Fibroblast of mammary gland (primary cell): ENCODE measurements around the gene PIWIL1.

Source experiments
- DNase-seq: peaks from one replicate; pipeline ENCODE4 v3.0.0-alpha.2; 2010; ENCODE audit warnings: low read depth
- H3K4me3 ChIP-seq: 2 replicates; pipeline ENCODE4 v1.5.1; 2011; ENCODE audit warnings: low read depth, mild to moderate bottlenecking, low read length, moderate library complexity; ENCODE audit not compliant: control insufficient read depth
- TF ChIP-seq, protein P1 (sequence below): conservative IDR thresholded peaks from 2 replicates; pipeline ENCODE4 v1.5.1; 2011; ENCODE audit warnings: low read depth, low read length, inconsistent platforms; ENCODE audit not compliant: control insufficient read depth, insufficient read depth

The PIWIL1 gene

GRCh38 chr12:130367003-130367402 is 29.3 kb downstream of the PIWIL1 start:
- TF ChIP-seq, protein P1, sequence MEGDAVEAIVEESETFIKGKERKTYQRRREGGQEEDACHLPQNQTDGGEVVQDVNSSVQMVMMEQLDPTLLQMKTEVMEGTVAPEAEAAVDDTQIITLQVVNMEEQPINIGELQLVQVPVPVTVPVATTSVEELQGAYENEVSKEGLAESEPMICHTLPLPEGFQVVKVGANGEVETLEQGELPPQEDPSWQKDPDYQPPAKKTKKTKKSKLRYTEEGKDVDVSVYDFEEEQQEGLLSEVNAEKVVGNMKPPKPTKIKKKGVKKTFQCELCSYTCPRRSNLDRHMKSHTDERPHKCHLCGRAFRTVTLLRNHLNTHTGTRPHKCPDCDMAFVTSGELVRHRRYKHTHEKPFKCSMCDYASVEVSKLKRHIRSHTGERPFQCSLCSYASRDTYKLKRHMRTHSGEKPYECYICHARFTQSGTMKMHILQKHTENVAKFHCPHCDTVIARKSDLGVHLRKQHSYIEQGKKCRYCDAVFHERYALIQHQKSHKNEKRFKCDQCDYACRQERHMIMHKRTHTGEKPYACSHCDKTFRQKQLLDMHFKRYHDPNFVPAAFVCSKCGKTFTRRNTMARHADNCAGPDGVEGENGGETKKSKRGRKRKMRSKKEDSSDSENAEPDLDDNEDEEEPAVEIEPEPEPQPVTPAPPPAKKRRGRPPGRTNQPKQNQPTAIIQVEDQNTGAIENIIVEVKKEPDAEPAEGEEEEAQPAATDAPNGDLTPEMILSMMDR, result no peak

DNA sequence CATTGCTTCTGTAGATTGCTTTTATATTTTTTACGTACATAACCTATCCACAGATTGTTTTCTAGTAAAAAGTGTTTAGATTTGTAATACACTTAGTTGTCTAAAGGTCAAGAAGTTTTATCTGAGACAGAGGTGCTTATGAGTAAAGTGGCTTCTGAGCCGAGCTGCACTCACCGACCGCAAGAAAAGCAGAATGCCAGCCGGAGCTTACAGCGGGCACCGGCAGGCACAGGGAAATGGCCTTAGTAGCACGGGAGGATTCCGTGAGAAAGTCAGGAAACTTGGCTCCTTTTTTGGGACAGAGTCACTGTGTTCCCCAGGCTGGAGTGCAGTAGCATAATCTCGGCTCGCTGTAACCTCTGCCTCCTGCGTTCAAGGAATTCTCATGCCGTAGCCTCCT is 29.8 kb downstream of the PIWIL1 start:
- no peak for DNase-seq
- no peak overlapping the region for H3K4me3 ChIP-seq
- TF ChIP-seq, protein P1, result no peak

More at GRCh38 chr12:130367003-130367402, 29.3 kb downstream of the PIWIL1 start:
- no peak for DNase-seq
- no peak overlapping the region for H3K4me3 ChIP-seq

GRCh38 chr12:130369816-130370215 is 32.1 kb downstream of the PIWIL1 start:
- TF ChIP-seq, protein P1, result no peak
- H3K4me3 ChIP-seq, result no peak overlapping the region
- DNase-seq, result no peak

- TF ChIP-seq, protein P1, result no peak
- no peak for DNase-seq
- H3K4me3 ChIP-seq, result no peak overlapping the region
Observed at GRCh38 chr12:130371296-130371695, 33.6 kb downstream of the PIWIL1 start.

DNA sequence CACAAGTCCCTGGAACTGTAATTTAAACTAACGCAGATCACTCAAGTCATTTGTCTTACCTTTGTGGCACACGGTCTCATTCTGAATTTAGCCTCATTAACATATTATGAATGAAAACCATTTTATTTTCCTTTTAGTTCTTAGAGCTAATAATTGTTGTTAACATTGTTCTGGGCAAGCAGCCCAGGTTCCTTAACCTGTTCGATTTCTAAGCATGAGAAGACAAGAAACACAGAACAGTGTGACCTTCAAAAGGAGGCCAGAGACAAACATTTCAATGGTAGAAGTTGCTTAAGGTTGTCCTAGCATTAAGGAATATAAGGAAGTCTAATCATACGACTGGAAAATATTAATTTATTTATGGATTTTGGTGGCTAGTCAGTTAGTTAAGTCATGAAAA is 35.2 kb downstream of the PIWIL1 start:
- TF ChIP-seq, protein P1, result no peak
- no peak overlapping the region for H3K4me3 ChIP-seq
- no peak for DNase-seq

DNA sequence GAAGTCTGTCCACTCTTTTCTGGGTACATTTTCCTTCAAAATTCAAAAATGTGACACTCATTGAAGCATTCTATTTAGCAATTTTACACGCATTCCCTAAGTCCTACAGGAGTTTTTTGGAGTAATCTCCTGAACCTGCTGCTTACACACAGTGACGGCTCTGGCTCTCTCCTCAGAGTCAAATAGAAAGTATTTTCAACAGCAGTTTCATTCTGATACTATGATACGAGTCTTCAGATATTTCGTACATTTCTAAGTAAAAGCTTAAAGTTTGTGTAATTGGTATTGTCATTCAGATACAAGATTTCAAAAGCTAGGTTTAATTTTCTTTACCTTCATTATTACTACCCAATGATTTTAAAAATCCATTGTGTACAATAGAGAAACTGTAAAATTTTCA is 36.4 kb downstream of the PIWIL1 start:
- no peak overlapping the region for H3K4me3 ChIP-seq
- no peak for DNase-seq
- TF ChIP-seq, protein P1, result no peak
